DND-41 (cell line): ENCODE results near the gene ARMC9.

Experiments
- CTCF ChIP-seq: IDR thresholded peaks from 2 replicates; pipeline ENCODE4 v1.5.1; 2012; ENCODE audit warnings: borderline replicate concordance, low read length, moderate library complexity, mild to moderate bottlenecking; ENCODE audit not compliant: poor library complexity, severe bottlenecking; ENCODE audit errors: extremely low read depth
- EZH2 ChIP-seq: IDR thresholded peaks from 3 replicates; pipeline ENCODE4 v1.6.1; 2012; ENCODE audit warnings: borderline replicate concordance, low read depth, mild to moderate bottlenecking, moderate library complexity, low read length, inconsistent platforms; ENCODE audit not compliant: severe bottlenecking

DNA sequence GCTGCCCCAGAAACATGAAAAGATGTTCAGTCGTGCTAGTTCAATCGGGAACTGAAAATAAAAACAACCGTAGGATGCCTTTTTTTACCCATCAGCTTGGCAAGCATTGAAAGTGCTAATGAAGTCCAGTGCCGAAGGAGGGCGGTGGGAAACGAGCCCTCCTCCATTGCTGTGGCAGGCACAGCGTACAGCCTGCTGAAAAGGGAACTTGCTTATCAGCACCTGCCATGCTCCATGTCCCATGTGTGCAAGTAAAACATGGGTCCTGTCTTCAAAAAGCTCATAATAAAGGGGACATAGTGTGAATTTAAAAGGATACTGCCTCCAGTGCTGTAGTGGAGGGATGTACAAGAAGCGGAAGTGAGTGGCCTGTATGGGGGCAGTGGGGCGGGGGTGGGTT is 82.4 kb downstream of the ARMC9 start:
- TF ChIP-seq CTCF (no peak), EZH2 (no peak)
